Measurements from ENCODE around the gene GPC6. TPM values are rescaled to one million over a fixed set of nuclear protein-coding genes. Genes with fewer than 3 reads are reported as not detected.

GPC6 gene
- total RNA-seq, 1 experiment from 2014 or later, result 0.22 TPM

DNA sequence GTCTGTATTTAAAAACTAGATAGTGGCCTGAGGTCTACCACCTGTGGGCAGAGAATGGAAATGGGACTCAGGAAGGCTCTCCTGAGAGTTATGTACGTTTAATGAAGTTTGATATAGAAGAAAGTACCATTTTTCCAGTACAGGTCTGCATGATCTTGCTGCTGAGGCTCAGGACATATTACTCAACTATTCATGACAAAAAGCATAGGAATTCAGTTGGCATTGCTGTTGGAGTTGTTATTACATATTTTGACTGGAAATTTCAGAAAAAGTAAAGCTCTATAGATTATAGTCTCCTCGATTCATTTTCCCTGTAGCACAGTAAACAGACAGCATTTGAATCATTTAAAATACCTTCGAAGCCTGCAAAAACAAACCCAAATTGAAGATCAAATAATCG is 783.1 kb downstream of the GPC6 start:
- Histone ChIP-seq H3K4me1 (ENCODE audit: control insufficient read depth in 1 of 2, insufficient read depth in 2 of 2, low read length in 2 of 2) (no peaks in the 10 kb centered on the region), H3K4me3 (replicated peaks in 1 of 2; ENCODE audit: low read depth in 1 of 2, low read length in 2 of 2) (no peak overlapping the region), H3K36me3 (ENCODE audit: control insufficient read depth in 1 of 2, insufficient read depth in 2 of 2, low read length in 2 of 2) (no peaks in the 10 kb centered on the region), H3K79me2 (ENCODE audit: insufficient read depth, low read length) (no peaks in the 10 kb centered on the region), H2AFZ (ENCODE audit: low read depth, low read length, poor library complexity, severe bottlenecking) (no peak overlapping the region), H4K20me1 (ENCODE audit: insufficient read depth) (no peaks in the 10 kb centered on the region), H3K27me3 (ENCODE audit: insufficient read depth, low read length) (no peaks in the 10 kb centered on the region), H3K9ac (ENCODE audit: low read length) (no peak overlapping the region), H3K9me3 (ENCODE audit: control insufficient read depth in 1 of 2, insufficient read depth in 1 of 2, low read depth in 1 of 2, low read length in 2 of 2) (peaks cover 10 to 26% of the 10 kb centered on the region in 2 experiments; a peak in 2 of 4 replicates), H3K27ac (ENCODE audit: low read depth, low read length) (no peak overlapping the region), H3K9me2 (ENCODE audit: insufficient read depth) (no peaks in the 10 kb centered on the region), H3K4me2 (ENCODE audit: low read length) (no peak overlapping the region)
- no peak for ATAC-seq
- RAD21 ChIA-PET (ENCODE audit: low non-redundant PET in 1 of 2, low total read pairs in 2 of 2, uncharacterized antibody in 2 of 2, unreplicated experiment in 2 of 2), result no interaction called here
- CTCF ChIA-PET, result no interaction called here
- POLR2A ChIA-PET, result no interaction called here
- TF ChIP-seq SRF (IDR thresholded peaks at IDR 0.05; ENCODE audit: low read depth) (no peak), EZH2 (IDR thresholded peaks at IDR 0.05) (no peak), POLR2AphosphoS5 (IDR thresholded peaks at IDR 0.05; ENCODE audit: low read depth, low read length) (no peak), JUND (IDR thresholded peaks at IDR 0.05) (no peak), ELF1 (IDR thresholded peaks at IDR 0.05; ENCODE audit: borderline replicate concordance, low read depth) (no peak)
- TF ChIP-seq, protein P1, sequence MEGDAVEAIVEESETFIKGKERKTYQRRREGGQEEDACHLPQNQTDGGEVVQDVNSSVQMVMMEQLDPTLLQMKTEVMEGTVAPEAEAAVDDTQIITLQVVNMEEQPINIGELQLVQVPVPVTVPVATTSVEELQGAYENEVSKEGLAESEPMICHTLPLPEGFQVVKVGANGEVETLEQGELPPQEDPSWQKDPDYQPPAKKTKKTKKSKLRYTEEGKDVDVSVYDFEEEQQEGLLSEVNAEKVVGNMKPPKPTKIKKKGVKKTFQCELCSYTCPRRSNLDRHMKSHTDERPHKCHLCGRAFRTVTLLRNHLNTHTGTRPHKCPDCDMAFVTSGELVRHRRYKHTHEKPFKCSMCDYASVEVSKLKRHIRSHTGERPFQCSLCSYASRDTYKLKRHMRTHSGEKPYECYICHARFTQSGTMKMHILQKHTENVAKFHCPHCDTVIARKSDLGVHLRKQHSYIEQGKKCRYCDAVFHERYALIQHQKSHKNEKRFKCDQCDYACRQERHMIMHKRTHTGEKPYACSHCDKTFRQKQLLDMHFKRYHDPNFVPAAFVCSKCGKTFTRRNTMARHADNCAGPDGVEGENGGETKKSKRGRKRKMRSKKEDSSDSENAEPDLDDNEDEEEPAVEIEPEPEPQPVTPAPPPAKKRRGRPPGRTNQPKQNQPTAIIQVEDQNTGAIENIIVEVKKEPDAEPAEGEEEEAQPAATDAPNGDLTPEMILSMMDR (IDR thresholded peaks at IDR 0.05 in 2 of 3, conservative IDR thresholded peaks at IDR 0.05 in 1 of 3; ENCODE audit: borderline replicate concordance in 1 of 3, insufficient read depth in 1 of 3, low read depth in 2 of 3, low read length in 2 of 3), result no peak
- no TSS peak for BruUV-seq (replicated peaks)
- DNase-seq (ENCODE audit: low read depth, low spot score), result no peak
- intact Hi-C loops (cut with micrococcal nuclease), result no loop called here

GRCh38 chr13:94014461-94014860 is 787.9 kb downstream of the GPC6 start:
- ChIA-PET CTCF (no interaction called here), RAD21 (ENCODE audit: low non-redundant PET in 1 of 2, low total read pairs in 2 of 2, uncharacterized antibody in 2 of 2, unreplicated experiment in 2 of 2) (no interaction called here), POLR2A (no interaction called here)
- H3K36me3 ChIP-seq (ENCODE audit: control insufficient read depth in 1 of 2, insufficient read depth in 2 of 2, low read length in 2 of 2), result no peaks in the 10 kb centered on the region
- no TSS peak for BruUV-seq (replicated peaks)
- no peaks in the 10 kb centered on the region for H3K4me1 ChIP-seq (ENCODE audit: control insufficient read depth in 1 of 2, insufficient read depth in 2 of 2, low read length in 2 of 2)
- peaks cover 11 to 22% of the 10 kb centered on the region in 2 experiments; a peak in 2 of 4 replicates for H3K9me3 ChIP-seq (ENCODE audit: control insufficient read depth in 1 of 2, insufficient read depth in 1 of 2, low read depth in 1 of 2, low read length in 2 of 2)
- intact Hi-C loops (cut with micrococcal nuclease), result no loop called here
- no peaks in the 10 kb centered on the region for H3K9me2 ChIP-seq (ENCODE audit: insufficient read depth)
- ATAC-seq (no peak), DNase-seq (ENCODE audit: low read depth, low spot score) (no peak)
- H3K27me3 ChIP-seq (ENCODE audit: insufficient read depth, low read length), result no peaks in the 10 kb centered on the region
- H3K9ac ChIP-seq (ENCODE audit: low read length), result no peak overlapping the region
- H3K4me3 ChIP-seq (replicated peaks in 1 of 2; ENCODE audit: low read depth in 1 of 2, low read length in 2 of 2), result no peak overlapping the region
- no peaks in the 10 kb centered on the region for H4K20me1 ChIP-seq (ENCODE audit: insufficient read depth)
- no peak overlapping the region for H2AFZ ChIP-seq (ENCODE audit: low read depth, low read length, poor library complexity, severe bottlenecking)
- H3K79me2 ChIP-seq (ENCODE audit: insufficient read depth, low read length), result no peaks in the 10 kb centered on the region
- H3K4me2 ChIP-seq (ENCODE audit: low read length), result no peak overlapping the region
- H3K27ac ChIP-seq (ENCODE audit: low read depth, low read length), result no peak overlapping the region
- TF ChIP-seq EZH2 (IDR thresholded peaks at IDR 0.05), result no peak
- TF ChIP-seq EZH2phosphoT487 (IDR thresholded peaks at IDR 0.05; ENCODE audit: borderline replicate concordance), result no peak
- no peak for TF ChIP-seq POLR2A (IDR thresholded peaks at IDR 0.05; ENCODE audit: borderline replicate concordance, extremely low read depth, insufficient read depth, insufficient read length)
- TF ChIP-seq ZNF274 (IDR thresholded peaks at IDR 0.05; ENCODE audit: low read depth, low read length), result no peak
- no peak for TF ChIP-seq ZFX (IDR thresholded peaks at IDR 0.05)
- TF ChIP-seq MAX (IDR thresholded peaks at IDR 0.05), result no peak
- TF ChIP-seq ELF1 (IDR thresholded peaks at IDR 0.05; ENCODE audit: borderline replicate concordance, low read depth), result no peak
- TF ChIP-seq, protein P2, sequence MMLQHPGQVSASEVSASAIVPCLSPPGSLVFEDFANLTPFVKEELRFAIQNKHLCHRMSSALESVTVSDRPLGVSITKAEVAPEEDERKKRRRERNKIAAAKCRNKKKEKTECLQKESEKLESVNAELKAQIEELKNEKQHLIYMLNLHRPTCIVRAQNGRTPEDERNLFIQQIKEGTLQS (IDR thresholded peaks at IDR 0.05), result no peak
- no peak for TF ChIP-seq REST (IDR thresholded peaks at IDR 0.05; ENCODE audit: low read depth)
- no peak for TF ChIP-seq YY1 (IDR thresholded peaks at IDR 0.05; ENCODE audit: extremely low read depth, insufficient replicate concordance, low read depth, low read length)
- no peak for TF ChIP-seq POLR2AphosphoS5 (IDR thresholded peaks at IDR 0.05; ENCODE audit: low read depth, low read length)
- no peak for TF ChIP-seq SIN3A (IDR thresholded peaks at IDR 0.05; ENCODE audit: low read depth)
- no peak for TF ChIP-seq SP1 (IDR thresholded peaks at IDR 0.05; ENCODE audit: low read depth)
- no peak for TF ChIP-seq FOSL1 (IDR thresholded peaks at IDR 0.05; ENCODE audit: low read depth)
